ENCODE results near the gene IER3.
"Not testable (repeated sequence)": the region's sequence is repeated elsewhere in the genome, so short reads cannot be mapped to it uniquely, and the experiment has no call there.

The IER3 gene

GRCh38 chr6:30722280-30723112 lies 21.9 kb downstream of the IER3 start:
- no CpG with 5 or more reads among the region's 27 CpGs for WGBS, 2 donors (ENCODE audit: extremely low coverage in 2 of 2, insufficient read length in 2 of 2, insufficient replicate concordance in 1 of 2)

DNA sequence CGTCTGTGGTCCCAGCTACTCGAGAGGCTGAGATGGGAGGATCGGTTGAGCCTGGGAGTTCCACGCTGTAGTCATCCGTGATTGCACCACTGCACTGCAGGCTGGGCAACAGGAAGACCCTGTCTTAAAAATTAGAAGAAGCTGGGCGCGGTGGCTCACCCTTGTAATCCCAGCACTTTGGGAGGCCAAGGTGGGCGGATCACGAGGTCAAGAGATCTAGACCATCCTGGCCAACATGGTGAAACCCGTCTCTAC lies 22.4 kb downstream of the IER3 start:
- H3K27ac ChIP-seq (replicated peaks; ENCODE audit: low read length): peak overlapping the region; percentile 77
- H2AFZ ChIP-seq (ENCODE audit: low read length); H2BK120ac ChIP-seq (ENCODE audit: low read depth, low read length); H3K4ac ChIP-seq (ENCODE audit: low read length); H4K91ac ChIP-seq (ENCODE audit: low read depth, low read length, poor library complexity); H2BK15ac ChIP-seq (ENCODE audit: low read length); H3K27me3 ChIP-seq (ENCODE audit: control insufficient read depth in 3 of 3, insufficient read depth in 3 of 3, low read depth in 1 of 3, low read length in 3 of 3); H3K9me3 ChIP-seq (replicated peaks in 1 of 2; ENCODE audit: control insufficient read depth in 2 of 2, insufficient read depth in 1 of 2, low read depth in 1 of 2, low read length in 2 of 2); H2BK12ac ChIP-seq (ENCODE audit: low read length); H4K8ac ChIP-seq (ENCODE audit: low read depth, low read length); H3K79me1 ChIP-seq (ENCODE audit: low read depth, low read length); H2AK5ac ChIP-seq (ENCODE audit: low read depth, low read length); DNase-seq (ENCODE audit: low spot score): not testable (repeated sequence)
- peak overlapping the region; percentile 88 to 98 for H3K4me3 ChIP-seq (ENCODE audit: low read length in 2 of 2)
- peak overlapping the region; percentile 50 for H3K14ac ChIP-seq (ENCODE audit: low read length)
- H3K4me2 ChIP-seq (ENCODE audit: insufficient read depth, low read length, poor library complexity, severe bottlenecking): peak overlapping the region; percentile 69
- H3K9ac ChIP-seq (ENCODE audit: low read depth, low read length, poor library complexity): peak overlapping the region; percentile 88
- peak overlapping the region; percentile 87 for H3K23ac ChIP-seq (ENCODE audit: low read depth, low read length, poor library complexity)
- peaks cover 11 to 24% of the 10 kb centered on the region in 2 donors for H3K4me1 ChIP-seq (ENCODE audit: control insufficient read depth in 2 of 2, insufficient read depth in 1 of 2, low read depth in 1 of 2, low read length in 2 of 2)
- H2BK5ac ChIP-seq (ENCODE audit: low read length): peak overlapping the region; percentile 89
- peak overlapping the region; percentile 90 for H3K18ac ChIP-seq (ENCODE audit: low read length)
- peaks cover 40 to 53% of the 10 kb centered on the region in 2 donors for H3K36me3 ChIP-seq (replicated peaks in 1 of 2; ENCODE audit: control insufficient read depth in 2 of 2, insufficient read depth in 2 of 2, low read length in 2 of 2)
- WGBS, 2 donors (ENCODE audit: extremely low coverage in 2 of 2, insufficient read length in 2 of 2, insufficient replicate concordance in 1 of 2): no CpG with 5 or more reads among the region's 10 CpGs

More at GRCh38 chr6:30722280-30723112, 21.9 kb downstream of the IER3 start:
- Histone ChIP-seq H3K4ac (ENCODE audit: low read length) (no peak overlapping the region), H2BK120ac (ENCODE audit: low read depth, low read length) (no peak overlapping the region), H3K27ac (replicated peaks; ENCODE audit: low read length) (no peak overlapping the region), H3K4me3 (ENCODE audit: low read length in 2 of 2) (peak overlapping the region; percentile 88 to 98), H3K4me2 (ENCODE audit: insufficient read depth, low read length, poor library complexity, severe bottlenecking) (peak overlapping the region; percentile 69), H2AFZ (ENCODE audit: low read length) (no peak overlapping the region), H3K27me3 (ENCODE audit: control insufficient read depth in 3 of 3, insufficient read depth in 3 of 3, low read depth in 1 of 3, low read length in 3 of 3) (no peaks in the 10 kb centered on the region), H3K9me3 (replicated peaks in 1 of 2; ENCODE audit: control insufficient read depth in 2 of 2, insufficient read depth in 1 of 2, low read depth in 1 of 2, low read length in 2 of 2) (no peaks in the 10 kb centered on the region), H2BK5ac (ENCODE audit: low read length) (no peak overlapping the region), H3K18ac (ENCODE audit: low read length) (no peak overlapping the region), H3K9ac (ENCODE audit: low read depth, low read length, poor library complexity) (no peak overlapping the region), H3K14ac (ENCODE audit: low read length) (no peak overlapping the region), H2AK5ac (ENCODE audit: low read depth, low read length) (no peak overlapping the region), H4K8ac (ENCODE audit: low read depth, low read length) (no peak overlapping the region), H2BK15ac (ENCODE audit: low read length) (no peak overlapping the region), H3K79me1 (ENCODE audit: low read depth, low read length) (peaks cover 8% of the 10 kb centered on the region), H3K23ac (ENCODE audit: low read depth, low read length, poor library complexity) (peak overlapping the region; percentile 49), H3K36me3 (replicated peaks in 1 of 2; ENCODE audit: control insufficient read depth in 2 of 2, insufficient read depth in 2 of 2, low read length in 2 of 2) (peaks cover 40 to 54% of the 10 kb centered on the region in 2 donors), H2BK12ac (ENCODE audit: low read length) (no peak overlapping the region), H4K91ac (ENCODE audit: low read depth, low read length, poor library complexity) (no peak overlapping the region), H3K4me1 (ENCODE audit: control insufficient read depth in 2 of 2, insufficient read depth in 1 of 2, low read depth in 1 of 2, low read length in 2 of 2) (peaks cover 11 to 24% of the 10 kb centered on the region in 2 donors)
- peak; percentile 81 for DNase-seq (ENCODE audit: low spot score)

DNA sequence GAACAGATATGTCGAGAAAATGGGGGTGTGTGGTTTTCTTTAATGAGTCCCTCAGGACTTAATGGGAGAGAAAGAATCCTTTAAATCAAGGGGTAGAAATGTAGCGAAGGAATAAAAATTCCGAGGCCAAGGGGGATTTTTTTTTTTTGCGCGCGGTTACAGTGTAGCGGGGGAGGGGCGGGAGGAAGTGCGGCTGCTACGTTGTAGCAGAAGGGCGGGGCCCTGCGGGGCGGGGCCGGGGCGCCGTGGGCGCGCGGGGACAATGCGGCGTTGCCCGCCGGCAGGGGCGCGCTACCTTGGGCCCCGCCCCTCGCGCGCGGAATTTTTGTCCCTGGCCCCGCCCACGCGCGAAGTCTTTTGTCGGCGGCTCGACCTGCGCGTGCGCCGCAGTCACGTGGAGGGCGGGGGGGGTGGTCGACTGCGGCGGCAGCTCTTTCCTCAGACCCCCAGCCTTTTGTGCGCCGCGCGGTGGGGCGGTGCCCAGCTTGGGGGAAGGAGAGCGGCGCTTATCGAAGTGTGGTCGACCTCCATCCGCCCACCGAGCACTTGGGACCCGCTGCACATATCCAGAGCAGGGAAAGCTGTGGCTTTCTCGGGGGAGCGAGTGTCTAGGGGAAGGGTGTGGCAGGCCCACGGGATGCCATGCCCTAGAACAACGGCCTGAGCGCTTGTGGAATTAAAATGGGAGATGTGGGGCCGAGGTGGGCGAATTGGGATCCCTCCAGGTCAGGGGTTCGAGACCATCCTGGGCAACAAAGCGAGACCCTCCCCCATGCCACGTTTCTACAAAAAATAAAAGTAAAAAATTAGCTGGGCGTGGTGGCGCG lies 22.9 kb downstream of the IER3 start:
- peaks cover 13 to 28% of the 10 kb centered on the region in 2 donors for H3K4me1 ChIP-seq (ENCODE audit: control insufficient read depth in 2 of 2, insufficient read depth in 1 of 2, low read depth in 1 of 2, low read length in 2 of 2)
- H3K9me3 ChIP-seq (replicated peaks in 1 of 2; ENCODE audit: control insufficient read depth in 2 of 2, insufficient read depth in 1 of 2, low read depth in 1 of 2, low read length in 2 of 2): no peaks in the 10 kb centered on the region
- no peaks in the 10 kb centered on the region for H3K27me3 ChIP-seq (ENCODE audit: control insufficient read depth in 3 of 3, insufficient read depth in 3 of 3, low read depth in 1 of 3, low read length in 3 of 3)
- H4K8ac ChIP-seq (ENCODE audit: low read depth, low read length): peak overlapping the region; percentile 26
- H2BK5ac ChIP-seq (ENCODE audit: low read length): peak overlapping the region; percentile 89
- peak overlapping the region; percentile 89 to 98 for H3K4me3 ChIP-seq (ENCODE audit: low read length in 2 of 2)
- H3K36me3 ChIP-seq (replicated peaks in 1 of 2; ENCODE audit: control insufficient read depth in 2 of 2, insufficient read depth in 2 of 2, low read length in 2 of 2): peaks cover 40 to 48% of the 10 kb centered on the region in 2 donors
- peak overlapping the region; percentile 87 for H3K23ac ChIP-seq (ENCODE audit: low read depth, low read length, poor library complexity)
- WGBS, 2 donors (ENCODE audit: extremely low coverage in 2 of 2, insufficient read length in 2 of 2, insufficient replicate concordance in 1 of 2): no CpG with 5 or more reads among the region's 71 CpGs
- peak overlapping the region; percentile 73 for H2BK15ac ChIP-seq (ENCODE audit: low read length)
- peak overlapping the region; percentile 69 for H3K4me2 ChIP-seq (ENCODE audit: insufficient read depth, low read length, poor library complexity, severe bottlenecking)
- peak overlapping the region; percentile 89 for H3K27ac ChIP-seq (replicated peaks; ENCODE audit: low read length)
- peak overlapping the region; percentile 90 for H3K18ac ChIP-seq (ENCODE audit: low read length)
- peak; percentile 95 for DNase-seq (ENCODE audit: low spot score)
- no peak overlapping the region for H2BK12ac ChIP-seq (ENCODE audit: low read length)
- peaks cover 8% of the 10 kb centered on the region for H3K79me1 ChIP-seq (ENCODE audit: low read depth, low read length)
- H2BK120ac ChIP-seq (ENCODE audit: low read depth, low read length): no peak overlapping the region
- peak overlapping the region; percentile 88 for H3K9ac ChIP-seq (ENCODE audit: low read depth, low read length, poor library complexity)
- H2AFZ ChIP-seq (ENCODE audit: low read length): no peak overlapping the region
- H2AK5ac ChIP-seq (ENCODE audit: low read depth, low read length): no peak overlapping the region
- peak overlapping the region; percentile 50 for H3K14ac ChIP-seq (ENCODE audit: low read length)
- H3K4ac ChIP-seq (ENCODE audit: low read length): no peak overlapping the region
- no peak overlapping the region for H4K91ac ChIP-seq (ENCODE audit: low read depth, low read length, poor library complexity)

- H4K91ac ChIP-seq (ENCODE audit: low read depth, low read length, poor library complexity): no peak overlapping the region
- H3K4me1 ChIP-seq (ENCODE audit: control insufficient read depth in 2 of 2, insufficient read depth in 1 of 2, low read depth in 1 of 2, low read length in 2 of 2): peaks cover 15 to 30% of the 10 kb centered on the region in 2 donors
- no peak overlapping the region for H3K4ac ChIP-seq (ENCODE audit: low read length)
- no peak overlapping the region for H3K14ac ChIP-seq (ENCODE audit: low read length)
- no peaks in the 10 kb centered on the region for H3K27me3 ChIP-seq (ENCODE audit: control insufficient read depth in 3 of 3, insufficient read depth in 3 of 3, low read depth in 1 of 3, low read length in 3 of 3)
- peak overlapping the region; percentile 26 for H3K4me2 ChIP-seq (ENCODE audit: insufficient read depth, low read length, poor library complexity, severe bottlenecking)
- H2BK5ac ChIP-seq (ENCODE audit: low read length): no peak overlapping the region
- peaks cover 8% of the 10 kb centered on the region for H3K79me1 ChIP-seq (ENCODE audit: low read depth, low read length)
- no peak for DNase-seq (ENCODE audit: low spot score)
- no peak overlapping the region for H2BK120ac ChIP-seq (ENCODE audit: low read depth, low read length)
- WGBS, 2 donors (ENCODE audit: extremely low coverage in 2 of 2, insufficient read length in 2 of 2, insufficient replicate concordance in 1 of 2): no CpG with 5 or more reads among the region's 29 CpGs
- no peak overlapping the region for H2AFZ ChIP-seq (ENCODE audit: low read length)
- peaks cover 36 to 43% of the 10 kb centered on the region in 2 donors for H3K36me3 ChIP-seq (replicated peaks in 1 of 2; ENCODE audit: control insufficient read depth in 2 of 2, insufficient read depth in 2 of 2, low read length in 2 of 2)
- no peak overlapping the region for H2BK15ac ChIP-seq (ENCODE audit: low read length)
- peak overlapping the region; percentile 89 to 98 for H3K4me3 ChIP-seq (ENCODE audit: low read length in 2 of 2)
- no peak overlapping the region for H2BK12ac ChIP-seq (ENCODE audit: low read length)
- peak overlapping the region; percentile 3 for H3K18ac ChIP-seq (ENCODE audit: low read length)
- peak overlapping the region; percentile 78 for H3K9ac ChIP-seq (ENCODE audit: low read depth, low read length, poor library complexity)
- no peaks in the 10 kb centered on the region for H3K9me3 ChIP-seq (replicated peaks in 1 of 2; ENCODE audit: control insufficient read depth in 2 of 2, insufficient read depth in 1 of 2, low read depth in 1 of 2, low read length in 2 of 2)
- peak overlapping the region; percentile 89 for H3K27ac ChIP-seq (replicated peaks; ENCODE audit: low read length)
- peak overlapping the region; percentile 1 for H2AK5ac ChIP-seq (ENCODE audit: low read depth, low read length)
- H3K23ac ChIP-seq (ENCODE audit: low read depth, low read length, poor library complexity): no peak overlapping the region
- no peak overlapping the region for H4K8ac ChIP-seq (ENCODE audit: low read depth, low read length)
Observed at GRCh38 chr6:30720738-30721197, 23.6 kb downstream of the IER3 start.
